ENCODE data around the gene PDLIM3.

The PDLIM3 gene

GRCh38 chr4:185480016-185480732, 55.1 kb downstream of the PDLIM3 start:
- DNase-seq (ENCODE audit: low read depth, low spot score) = no peak

GRCh38 chr4:185479507-185479971, 55.8 kb downstream of the PDLIM3 start:
- H3K27ac ChIP-seq = no peak overlapping the region
- DNase-seq (ENCODE audit: low read depth, low spot score) = no peak

More at GRCh38 chr4:185480016-185480732, 55.1 kb downstream of the PDLIM3 start:
- no peak overlapping the region for H3K27ac ChIP-seq

- DNase-seq (ENCODE audit: low read depth, low spot score) = no peak
These were observed 62.1 kb downstream of the PDLIM3 start for GRCh38 chr4:185473247-185473646.

GRCh38 chr4:185472103-185472542, 63.2 kb downstream of the PDLIM3 start:
- no peak for DNase-seq (ENCODE audit: low read depth, low spot score)
- H3K27ac ChIP-seq = no peak overlapping the region

More at GRCh38 chr4:185473247-185473646, 62.1 kb downstream of the PDLIM3 start:
- H3K27ac ChIP-seq = no peak overlapping the region

- peak; percentile 75 for DNase-seq (ENCODE audit: low read depth, low spot score)
- no peak within 1 kb of the TSS for H3K27ac ChIP-seq
These were observed 63.8 kb downstream of the PDLIM3 start, which contains the start of gene CCDC110 for GRCh38 chr4:185471235-185472102. TSS of gene CCDC110 (minus strand) at chr4:185471733. CDS start at chr4:185471683, 50 bp downstream.

GRCh38 chr4:185470501-185471195, 64.7 kb downstream of the PDLIM3 start:
- DNase-seq (ENCODE audit: low read depth, low spot score) = no peak
- no peak overlapping the region for H3K27ac ChIP-seq

GRCh38 chr4:185469580-185470154, 65.6 kb downstream of the PDLIM3 start:
- DNase-seq (ENCODE audit: low read depth, low spot score) = no peak
- no peak overlapping the region for H3K27ac ChIP-seq

GRCh38 chr4:185468999-185469398, 66.3 kb downstream of the PDLIM3 start:
- H3K27ac ChIP-seq = no peak overlapping the region
- DNase-seq (ENCODE audit: low read depth, low spot score) = no peak

GRCh38 chr4:185467991-185468390, 67.3 kb downstream of the PDLIM3 start:
- DNase-seq (ENCODE audit: low read depth, low spot score) = no peak
- no peak overlapping the region for H3K27ac ChIP-seq

GRCh38 chr4:185467101-185467500, 68.2 kb downstream of the PDLIM3 start:
- H3K27ac ChIP-seq = no peak overlapping the region

GRCh38 chr4:185465707-185466106, 69.6 kb downstream of the PDLIM3 start:
- no peak overlapping the region for H3K27ac ChIP-seq
- DNase-seq (ENCODE audit: low read depth, low spot score) = no peak

More at GRCh38 chr4:185467101-185467500, 68.2 kb downstream of the PDLIM3 start:
- DNase-seq (ENCODE audit: low read depth, low spot score) = no peak

- DNase-seq (ENCODE audit: low read depth, low spot score) = no peak
- no peak overlapping the region for H3K27ac ChIP-seq
These were observed 70.4 kb downstream of the PDLIM3 start for GRCh38 chr4:185464887-185465286.

GRCh38 chr4:185464183-185464582, 71.1 kb downstream of the PDLIM3 start:
- no peak for DNase-seq (ENCODE audit: low read depth, low spot score)
- no peak overlapping the region for H3K27ac ChIP-seq

- no peak for DNase-seq (ENCODE audit: low read depth, low spot score)
- no peak overlapping the region for H3K27ac ChIP-seq
These were observed 71.8 kb downstream of the PDLIM3 start for GRCh38 chr4:185463541-185463940.

GRCh38 chr4:185461565-185461964, 73.7 kb downstream of the PDLIM3 start:
- H3K27ac ChIP-seq = no peak overlapping the region
- no peak for DNase-seq (ENCODE audit: low read depth, low spot score)

GRCh38 chr4:185457136-185457535, 78.2 kb downstream of the PDLIM3 start:
- DNase-seq (ENCODE audit: low read depth, low spot score) = no peak
- H3K27ac ChIP-seq = no peak overlapping the region

GRCh38 chr4:185456131-185456530, 79.2 kb downstream of the PDLIM3 start:
- DNase-seq (ENCODE audit: low read depth, low spot score) = no peak
- H3K27ac ChIP-seq = no peak overlapping the region

Measured in epithelial cell of prostate (primary cell).